ENCODE data around the gene CCDC178.

Gene CCDC178

GRCh38 chr18:33114749-33115148 lies 325.8 kb downstream of the CCDC178 start:
- no peak overlapping the region for H3K4me3 ChIP-seq (ENCODE audit: low read depth, low read length)
- TF ChIP-seq CTCF (IDR thresholded peaks at IDR 0.05; ENCODE audit: low read depth, low read length), result no peak

- TF ChIP-seq CTCF (IDR thresholded peaks at IDR 0.05; ENCODE audit: low read depth, low read length), result no peak
- H3K4me3 ChIP-seq (ENCODE audit: low read depth, low read length), result no peak overlapping the region
Measured at GRCh38 chr18:33113416-33113815, 327.1 kb downstream of the CCDC178 start.

GRCh38 chr18:33107511-33107910 lies 333.0 kb downstream of the CCDC178 start:
- no peak for TF ChIP-seq CTCF (IDR thresholded peaks at IDR 0.05; ENCODE audit: low read depth, low read length)

GRCh38 chr18:33101316-33101715 lies 339.2 kb downstream of the CCDC178 start:
- TF ChIP-seq CTCF (IDR thresholded peaks at IDR 0.05; ENCODE audit: low read depth, low read length), result no peak
- no peak overlapping the region for H3K4me3 ChIP-seq (ENCODE audit: low read depth, low read length)

More at GRCh38 chr18:33107511-33107910, 333.0 kb downstream of the CCDC178 start:
- no peak overlapping the region for H3K4me3 ChIP-seq (ENCODE audit: low read depth, low read length)

GRCh38 chr18:33099626-33100025 lies 340.9 kb downstream of the CCDC178 start:
- no peak for TF ChIP-seq CTCF (IDR thresholded peaks at IDR 0.05; ENCODE audit: low read depth, low read length)
- no peak overlapping the region for H3K4me3 ChIP-seq (ENCODE audit: low read depth, low read length)

- no peak overlapping the region for H3K4me3 ChIP-seq (ENCODE audit: low read depth, low read length)
- TF ChIP-seq CTCF (IDR thresholded peaks at IDR 0.05; ENCODE audit: low read depth, low read length), result no peak
Measured at GRCh38 chr18:33097126-33097525, 343.4 kb downstream of the CCDC178 start.

GRCh38 chr18:33090461-33090860 lies 350.1 kb downstream of the CCDC178 start:
- no peak for TF ChIP-seq CTCF (IDR thresholded peaks at IDR 0.05; ENCODE audit: low read depth, low read length)
- no peak overlapping the region for H3K4me3 ChIP-seq (ENCODE audit: low read depth, low read length)

Measured in WI38 (cell line).